ENCODE measurements around the gene FARP1.

- TF ChIP-seq CTCF (IDR thresholded peaks at IDR 0.05; ENCODE audit: low read depth, low read length, poor library complexity, severe bottlenecking) (no peak), EZH2phosphoT487 (IDR thresholded peaks at IDR 0.05; ENCODE audit: borderline replicate concordance, low read length) (no peak)
Observed at GRCh38 chr13:98439126-98439828, 296.4 kb downstream of the FARP1 start.

Data from DOHH2 (cell line).